Nephron (organoid): ENCODE measurements around the gene GJC2.
A peak's percentile ranks its signal among the peaks of the same experiment; 100 is the strongest.

Experiments used
- H3K27ac Mint-ChIP-seq, 3 experiments: 2 replicates each; pipeline ENCODE4 v1.8.0; 2020; ENCODE audit warnings: mixed read lengths in 3 of 3, mild to moderate bottlenecking in 2 of 3, moderate library complexity in 1 of 3
- H3K27me3 Mint-ChIP-seq: 2 replicates; pipeline ENCODE4 v1.8.0; 2021; ENCODE audit warnings: low read depth, mild to moderate bottlenecking, moderate library complexity, mixed read lengths
- H3K36me3 Mint-ChIP-seq: 2 replicates; pipeline ENCODE4 v1.8.0; 2020; ENCODE audit warnings: low read depth, mixed read lengths
- H3K4me1 Mint-ChIP-seq: 2 replicates; pipeline ENCODE4 v1.8.0; 2020; ENCODE audit warnings: mixed read lengths
- H3K4me3 Mint-ChIP-seq, 3 experiments: 2 replicates each; pipeline ENCODE4 v1.8.0; 2020; ENCODE audit warnings: mild to moderate bottlenecking in 3 of 3, mixed read lengths in 3 of 3, moderate library complexity in 2 of 3
- H3K9me3 Mint-ChIP-seq: 2 replicates; pipeline ENCODE4 v1.8.0; 2020; ENCODE audit warnings: mixed read lengths
- CTCF ChIP-seq, 3 experiments: fragments of 200-600 bp; sonication (generic); IDR thresholded peaks; one replicate each; pipeline ENCODE4 v1.5.0; 2021; ENCODE audit warnings: antibody characterized with exemption in 3 of 3; ENCODE audit not compliant: unreplicated experiment in 3 of 3

Gene GJC2

DNA sequence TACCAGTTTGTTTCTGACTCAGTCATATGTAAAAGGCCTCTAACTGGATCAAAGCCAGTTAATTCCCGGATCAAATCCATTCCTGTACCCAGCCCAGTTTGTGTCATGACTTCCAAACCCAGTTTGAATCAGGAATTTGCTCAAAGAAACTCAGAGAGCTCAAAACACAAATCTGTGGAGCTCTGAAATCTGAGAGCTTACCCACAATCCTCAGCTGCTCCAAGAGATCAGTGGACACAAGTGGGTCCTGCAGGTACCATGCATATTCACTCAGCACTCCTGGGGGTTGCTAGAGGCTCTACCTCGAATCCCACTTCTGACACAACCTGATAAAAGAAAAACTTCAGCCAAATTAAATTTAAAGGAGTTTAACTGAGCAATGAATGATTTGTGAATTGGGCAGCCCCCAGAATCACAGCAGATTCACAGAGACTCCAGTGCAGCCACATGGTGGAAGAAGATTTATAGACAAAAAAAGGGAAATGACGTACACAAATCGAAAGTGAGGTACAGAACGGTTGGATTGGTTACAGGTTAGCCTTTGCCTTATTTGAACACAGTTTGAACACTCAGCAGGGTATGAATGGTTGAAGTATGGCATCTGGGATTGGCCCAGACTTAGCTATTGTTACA, 28.8 kb upstream of the GJC2 start:
- H3K27ac Mint-ChIP-seq = no peak overlapping the region
- H3K9me3 Mint-ChIP-seq = peaks cover 10% of the 10 kb centered on the region
- no peak for TF ChIP-seq CTCF (IDR thresholded peaks at IDR 0.05; ENCODE audit: unreplicated experiment in 3 of 3)
- H3K4me3 Mint-ChIP-seq = no peak overlapping the region
- no peaks in the 10 kb centered on the region for H3K4me1 Mint-ChIP-seq
- peaks cover 8% of the 10 kb centered on the region for H3K27me3 Mint-ChIP-seq
- peaks cover 7% of the 10 kb centered on the region for H3K36me3 Mint-ChIP-seq

DNA sequence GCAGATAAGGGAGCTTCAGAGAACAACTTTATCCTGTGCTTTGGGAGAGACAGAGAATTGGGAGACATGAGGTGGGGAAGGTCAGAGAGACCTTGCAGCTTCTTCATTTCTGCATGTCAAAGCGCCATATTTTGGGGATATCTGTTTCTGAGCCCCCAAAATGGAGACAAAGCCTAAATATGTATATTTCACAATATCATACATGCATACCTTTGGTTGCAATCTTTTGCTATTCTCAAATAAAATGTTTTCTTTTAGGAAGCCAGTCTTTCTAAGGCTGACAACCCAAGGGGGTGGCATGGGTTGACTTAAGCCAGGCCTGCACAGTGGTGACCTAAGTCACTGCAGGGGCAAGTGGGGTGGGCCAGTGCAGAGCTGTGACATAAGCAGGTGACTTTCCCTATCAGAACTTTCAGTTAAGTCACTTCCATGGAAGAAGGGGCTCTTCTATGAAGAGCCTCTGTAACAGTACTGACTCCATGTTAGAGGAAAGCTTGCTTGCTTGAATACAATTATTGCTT, 26.7 kb upstream of the GJC2 start:
- Mint-ChIP-seq H3K27ac (no peak overlapping the region), H3K4me3 (no peak overlapping the region), H3K36me3 (peaks cover 2% of the 10 kb centered on the region), H3K27me3 (peaks cover 14% of the 10 kb centered on the region), H3K9me3 (peaks cover 6% of the 10 kb centered on the region), H3K4me1 (no peaks in the 10 kb centered on the region)
- no peak for TF ChIP-seq CTCF (IDR thresholded peaks at IDR 0.05; ENCODE audit: unreplicated experiment in 3 of 3)

GRCh38 chr1:228123505-228123904, 26.2 kb upstream of the GJC2 start:
- H3K27me3 Mint-ChIP-seq = peaks cover 15% of the 10 kb centered on the region
- TF ChIP-seq CTCF (IDR thresholded peaks at IDR 0.05; ENCODE audit: unreplicated experiment in 3 of 3) = no peak

DNA sequence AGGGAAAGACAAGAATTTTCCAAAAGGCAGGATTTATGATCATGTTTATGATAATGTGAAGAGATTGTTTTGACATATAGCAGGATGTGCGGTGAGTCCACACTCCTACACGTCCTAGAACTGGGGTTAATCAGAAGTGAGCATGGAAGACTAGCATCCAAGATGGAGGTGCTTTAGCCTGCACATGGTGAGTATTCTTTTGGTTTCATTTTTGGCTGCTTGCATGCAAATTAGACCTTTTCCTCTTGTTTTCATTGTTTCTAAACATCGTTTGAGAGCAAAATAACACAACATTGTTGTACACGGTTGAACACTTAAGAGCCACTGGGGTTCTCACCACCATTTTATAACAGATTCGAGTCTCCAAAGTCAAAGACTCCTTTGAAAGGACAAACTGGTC, 24.5 kb upstream of the GJC2 start:
- TF ChIP-seq CTCF (IDR thresholded peaks at IDR 0.05; ENCODE audit: unreplicated experiment in 3 of 3) = no peak
- H3K36me3 Mint-ChIP-seq = no peaks in the 10 kb centered on the region
- no peak overlapping the region for H3K27ac Mint-ChIP-seq
- H3K4me1 Mint-ChIP-seq = no peaks in the 10 kb centered on the region
- H3K27me3 Mint-ChIP-seq = peaks cover 19% of the 10 kb centered on the region
- no peaks in the 10 kb centered on the region for H3K9me3 Mint-ChIP-seq
- H3K4me3 Mint-ChIP-seq = no peak overlapping the region

More at GRCh38 chr1:228123505-228123904, 26.2 kb upstream of the GJC2 start:
- Mint-ChIP-seq H3K4me3 (no peak overlapping the region), H3K36me3 (no peaks in the 10 kb centered on the region), H3K9me3 (peaks cover 3% of the 10 kb centered on the region), H3K27ac (no peak overlapping the region), H3K4me1 (no peaks in the 10 kb centered on the region)

GRCh38 chr1:228131766-228132165, 18.0 kb upstream of the GJC2 start:
- Mint-ChIP-seq H3K4me3 (no peak overlapping the region), H3K4me1 (peaks cover 5% of the 10 kb centered on the region), H3K9me3 (no peaks in the 10 kb centered on the region), H3K36me3 (no peaks in the 10 kb centered on the region), H3K27ac (peak overlapping the region in 1 of 3 experiments; percentile 48), H3K27me3 (peaks cover 55% of the 10 kb centered on the region)
- TF ChIP-seq CTCF (IDR thresholded peaks at IDR 0.05; ENCODE audit: unreplicated experiment in 3 of 3) = no peak

DNA sequence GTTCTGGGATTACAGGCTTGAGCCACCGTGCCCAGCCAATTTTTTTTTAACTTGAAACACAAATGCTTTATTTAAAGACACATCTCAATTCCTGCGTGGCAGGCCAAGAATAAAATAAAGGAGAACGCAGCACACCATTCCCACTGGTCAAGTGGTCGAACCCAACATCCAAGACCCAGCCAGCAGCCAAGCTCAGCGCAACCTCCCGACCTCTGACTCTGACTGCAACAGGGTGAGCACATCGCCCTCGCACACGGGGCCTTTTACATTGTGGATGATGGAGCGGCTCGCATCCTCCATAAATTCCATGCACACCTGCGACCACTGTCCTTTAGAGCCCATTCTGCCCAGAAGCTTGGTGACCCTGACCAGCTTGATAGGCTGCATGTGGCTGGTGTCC, 15.1 kb upstream of the GJC2 start:
- TF ChIP-seq CTCF (IDR thresholded peaks at IDR 0.05; ENCODE audit: unreplicated experiment in 3 of 3) = no peak
- Mint-ChIP-seq H3K36me3 (no peaks in the 10 kb centered on the region), H3K4me3 (no peak overlapping the region), H3K27me3 (peaks cover 52% of the 10 kb centered on the region), H3K9me3 (no peaks in the 10 kb centered on the region), H3K27ac (no peak overlapping the region), H3K4me1 (peaks cover 5% of the 10 kb centered on the region)
